Measurements from ENCODE around the gene RUNX2.

Gene RUNX2

DNA sequence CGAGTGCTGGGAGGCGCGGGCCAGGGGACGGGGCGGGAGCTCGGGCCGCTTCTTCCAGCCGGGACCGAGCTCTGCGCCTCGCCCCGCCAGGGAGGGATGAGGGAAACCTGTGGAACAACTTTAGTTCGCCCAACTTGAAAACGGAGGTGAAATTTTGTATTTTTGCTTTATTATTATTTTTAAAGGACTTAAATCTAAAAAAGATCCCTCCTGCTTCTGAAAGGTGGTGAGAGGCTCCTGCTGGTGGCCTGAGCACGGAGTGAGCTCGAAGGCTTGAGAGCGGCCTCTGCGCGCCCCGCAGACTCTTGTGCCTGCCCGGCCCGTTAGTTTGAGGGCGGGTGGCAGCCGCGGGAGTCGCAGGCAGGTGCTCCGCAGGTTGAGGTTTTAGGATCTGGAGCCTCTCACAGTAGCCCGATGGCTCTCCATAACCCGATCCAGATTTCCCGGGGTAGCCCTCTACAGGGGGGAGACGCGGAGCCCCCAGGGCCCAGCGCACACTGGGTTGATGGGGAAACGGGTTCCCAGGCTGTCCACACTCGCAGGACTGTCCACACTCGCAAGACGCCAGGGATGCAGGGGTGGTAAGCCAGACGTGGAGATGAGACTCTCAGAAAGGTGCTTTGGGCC lies 95.8 kb downstream of the RUNX2 start:
- TF ChIP-seq HIC1 (tag by site-specific recombination; IDR thresholded peaks at IDR 0.05) (no peak), ZNF585B (tag by site-specific recombination; IDR thresholded peaks at IDR 0.05) (no peak), ZNF658 (tag by site-specific recombination; IDR thresholded peaks at IDR 0.05) (no peak), ZNF114 (tag by site-specific recombination; IDR thresholded peaks at IDR 0.05) (no peak), TCF7L2 (IDR thresholded peaks at IDR 0.05; ENCODE audit: borderline replicate concordance, low read depth, low read length) (no peak), ZNF629 (tag by site-specific recombination; IDR thresholded peaks at IDR 0.05) (no peak), ZNF549 (tag by site-specific recombination; IDR thresholded peaks at IDR 0.05) (no peak), ZNF626 (tag by site-specific recombination; IDR thresholded peaks at IDR 0.05) (no peak), ZNF19 (tag by site-specific recombination; IDR thresholded peaks at IDR 0.05; ENCODE audit: low read depth) (no peak), ZNF610 (tag by site-specific recombination; IDR thresholded peaks at IDR 0.05; ENCODE audit: borderline replicate concordance) (no peak), ZNF768 (tag by site-specific recombination; IDR thresholded peaks at IDR 0.05) (no peak), ZNF426 (tag by site-specific recombination; IDR thresholded peaks at IDR 0.05) (no peak), ZFHX2 (tag by site-specific recombination; conservative IDR thresholded peaks at IDR 0.05) (no peak)
- TF ChIP-seq, protein P1, sequence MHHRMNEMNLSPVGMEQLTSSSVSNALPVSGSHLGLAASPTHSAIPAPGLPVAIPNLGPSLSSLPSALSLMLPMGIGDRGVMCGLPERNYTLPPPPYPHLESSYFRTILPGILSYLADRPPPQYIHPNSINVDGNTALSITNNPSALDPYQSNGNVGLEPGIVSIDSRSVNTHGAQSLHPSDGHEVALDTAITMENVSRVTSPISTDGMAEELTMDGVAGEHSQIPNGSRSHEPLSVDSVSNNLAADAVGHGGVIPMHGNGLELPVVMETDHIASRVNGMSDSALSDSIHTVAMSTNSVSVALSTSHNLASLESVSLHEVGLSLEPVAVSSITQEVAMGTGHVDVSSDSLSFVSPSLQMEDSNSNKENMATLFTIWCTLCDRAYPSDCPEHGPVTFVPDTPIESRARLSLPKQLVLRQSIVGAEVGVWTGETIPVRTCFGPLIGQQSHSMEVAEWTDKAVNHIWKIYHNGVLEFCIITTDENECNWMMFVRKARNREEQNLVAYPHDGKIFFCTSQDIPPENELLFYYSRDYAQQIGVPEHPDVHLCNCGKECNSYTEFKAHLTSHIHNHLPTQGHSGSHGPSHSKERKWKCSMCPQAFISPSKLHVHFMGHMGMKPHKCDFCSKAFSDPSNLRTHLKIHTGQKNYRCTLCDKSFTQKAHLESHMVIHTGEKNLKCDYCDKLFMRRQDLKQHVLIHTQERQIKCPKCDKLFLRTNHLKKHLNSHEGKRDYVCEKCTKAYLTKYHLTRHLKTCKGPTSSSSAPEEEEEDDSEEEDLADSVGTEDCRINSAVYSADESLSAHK (tag by site-specific recombination; IDR thresholded peaks at IDR 0.05) = no peak
- TF ChIP-seq, protein P2, sequence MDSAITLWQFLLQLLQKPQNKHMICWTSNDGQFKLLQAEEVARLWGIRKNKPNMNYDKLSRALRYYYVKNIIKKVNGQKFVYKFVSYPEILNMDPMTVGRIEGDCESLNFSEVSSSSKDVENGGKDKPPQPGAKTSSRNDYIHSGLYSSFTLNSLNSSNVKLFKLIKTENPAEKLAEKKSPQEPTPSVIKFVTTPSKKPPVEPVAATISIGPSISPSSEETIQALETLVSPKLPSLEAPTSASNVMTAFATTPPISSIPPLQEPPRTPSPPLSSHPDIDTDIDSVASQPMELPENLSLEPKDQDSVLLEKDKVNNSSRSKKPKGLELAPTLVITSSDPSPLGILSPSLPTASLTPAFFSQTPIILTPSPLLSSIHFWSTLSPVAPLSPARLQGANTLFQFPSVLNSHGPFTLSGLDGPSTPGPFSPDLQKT (IDR thresholded peaks at IDR 0.05; ENCODE audit: borderline replicate concordance, low read depth, low read length) = no peak
- POLR2A ChIA-PET = interaction anchor here (3.0 kb wide), 1 partner anchor 46 kb away, joined by 20 read pairs; the partner anchor contains the start of gene SUPT3H
- H3K9me3 ChIP-seq (ENCODE audit: control insufficient read depth, insufficient read depth, low read depth, low read length) = no peaks in the 10 kb centered on the region
- no peaks in the 10 kb centered on the region for H3K36me3 ChIP-seq (ENCODE audit: control insufficient read depth in 2 of 2, insufficient read depth in 1 of 2, low read length in 2 of 2)
- H3K27ac ChIP-seq (ENCODE audit: extremely low read depth, low read depth, low read length) = peak overlapping the region; percentile 81
- peaks cover 5% of the 10 kb centered on the region for H3K4me1 ChIP-seq (ENCODE audit: control insufficient read depth, insufficient read depth, low read length)
- peak overlapping the region; percentile 87 for H3K4me3 ChIP-seq (ENCODE audit: low read depth, low read length)
- CTCF ChIA-PET = interaction anchor here (0.6 to 1.0 kb wide), 2 partner anchors 290 to 949 kb away, joined by 3 to 5 read pairs; no protein-coding TSS in a partner anchor

DNA sequence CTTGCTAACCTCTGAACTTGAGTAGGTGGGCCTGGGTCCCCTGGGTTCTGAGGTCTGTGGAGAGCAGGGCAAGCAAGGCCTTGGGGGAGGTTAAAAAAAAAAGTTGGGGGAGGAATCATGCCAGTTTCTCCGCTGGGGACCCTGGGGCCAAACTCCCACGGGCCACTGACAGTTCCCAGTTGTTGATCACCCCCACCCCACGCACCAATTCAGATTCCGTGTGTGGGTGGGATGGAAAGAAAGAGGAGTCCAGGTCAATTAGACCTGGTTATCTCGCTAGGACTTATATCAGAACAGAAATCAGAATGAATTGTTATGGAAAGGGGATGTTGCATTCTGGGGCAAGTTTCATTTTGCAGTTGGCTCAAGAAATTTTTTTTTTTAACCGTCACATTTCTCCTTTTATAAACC lies 96.3 kb downstream of the RUNX2 start:
- POLR2A ChIA-PET = no interaction called here
- Histone ChIP-seq H3K4me1 (ENCODE audit: control insufficient read depth, insufficient read depth, low read length) (peaks cover 5% of the 10 kb centered on the region), H3K9me3 (ENCODE audit: control insufficient read depth, insufficient read depth, low read depth, low read length) (no peaks in the 10 kb centered on the region), H3K36me3 (ENCODE audit: control insufficient read depth in 2 of 2, insufficient read depth in 1 of 2, low read length in 2 of 2) (no peaks in the 10 kb centered on the region), H3K27ac (ENCODE audit: extremely low read depth, low read depth, low read length) (peak overlapping the region; percentile 81; the same call in 1 of the 2 replicates), H3K4me3 (ENCODE audit: low read depth, low read length) (no peak overlapping the region)
- no peak for TF ChIP-seq ZNF548 (tag by site-specific recombination; IDR thresholded peaks at IDR 0.05)
- peak; percentile 94 for TF ChIP-seq ZFHX2 (tag by site-specific recombination; conservative IDR thresholded peaks at IDR 0.05)
- no peak for TF ChIP-seq TCF7L2 (IDR thresholded peaks at IDR 0.05; ENCODE audit: borderline replicate concordance, low read depth, low read length)
- TF ChIP-seq PRDM10 (tag by site-specific recombination; IDR thresholded peaks at IDR 0.05) = peak; percentile 88
- peak; percentile 91 for TF ChIP-seq EGR2 (tag by site-specific recombination; IDR thresholded peaks at IDR 0.05; ENCODE audit: low read depth)
- TF ChIP-seq ZBTB20 (tag by site-specific recombination; IDR thresholded peaks at IDR 0.05) = no peak
- TF ChIP-seq BCL6B (tag by site-specific recombination; IDR thresholded peaks at IDR 0.05) = no peak
- CTCF ChIA-PET = no interaction called here
